ENCODE data around the gene GPC3. TPM values are rescaled to one million over a fixed set of nuclear protein-coding genes. Genes with fewer than 3 reads are reported as not detected.

Gene GPC3
- total RNA-seq, 2 donors from 2014 or later = 2.7 to 5.2 TPM

DNA sequence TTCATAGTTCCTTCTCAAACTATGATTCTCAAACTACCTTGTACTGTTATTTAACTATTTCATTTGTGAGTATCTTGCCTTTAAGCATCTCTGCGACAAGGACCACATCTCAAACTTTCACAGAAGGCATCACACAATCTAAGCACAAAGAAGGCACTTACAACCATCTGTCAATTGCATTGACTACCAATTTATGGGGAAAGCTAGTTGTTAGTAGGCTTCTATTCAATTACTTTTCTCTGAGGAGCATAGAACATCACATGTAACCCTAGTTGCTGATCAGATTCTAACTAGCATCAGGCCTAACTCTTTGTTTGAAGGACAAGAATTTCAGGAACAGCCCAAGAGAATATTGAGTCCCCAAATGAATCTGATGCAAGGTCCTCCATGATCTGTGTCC lies 74.9 kb downstream of the GPC3 start:
- no peaks in the 10 kb centered on the region for H3K36me3 ChIP-seq
- no peak for TF ChIP-seq POLR2A (IDR thresholded peaks at IDR 0.05)
- TF ChIP-seq, protein P1, sequence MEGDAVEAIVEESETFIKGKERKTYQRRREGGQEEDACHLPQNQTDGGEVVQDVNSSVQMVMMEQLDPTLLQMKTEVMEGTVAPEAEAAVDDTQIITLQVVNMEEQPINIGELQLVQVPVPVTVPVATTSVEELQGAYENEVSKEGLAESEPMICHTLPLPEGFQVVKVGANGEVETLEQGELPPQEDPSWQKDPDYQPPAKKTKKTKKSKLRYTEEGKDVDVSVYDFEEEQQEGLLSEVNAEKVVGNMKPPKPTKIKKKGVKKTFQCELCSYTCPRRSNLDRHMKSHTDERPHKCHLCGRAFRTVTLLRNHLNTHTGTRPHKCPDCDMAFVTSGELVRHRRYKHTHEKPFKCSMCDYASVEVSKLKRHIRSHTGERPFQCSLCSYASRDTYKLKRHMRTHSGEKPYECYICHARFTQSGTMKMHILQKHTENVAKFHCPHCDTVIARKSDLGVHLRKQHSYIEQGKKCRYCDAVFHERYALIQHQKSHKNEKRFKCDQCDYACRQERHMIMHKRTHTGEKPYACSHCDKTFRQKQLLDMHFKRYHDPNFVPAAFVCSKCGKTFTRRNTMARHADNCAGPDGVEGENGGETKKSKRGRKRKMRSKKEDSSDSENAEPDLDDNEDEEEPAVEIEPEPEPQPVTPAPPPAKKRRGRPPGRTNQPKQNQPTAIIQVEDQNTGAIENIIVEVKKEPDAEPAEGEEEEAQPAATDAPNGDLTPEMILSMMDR (IDR thresholded peaks at IDR 0.05) = no peak
- no peak for TF ChIP-seq POLR2AphosphoS5 (IDR thresholded peaks at IDR 0.05)
- H3K4me3 ChIP-seq = no peak overlapping the region
- H3K4me1 ChIP-seq (replicated peaks) = no peaks in the 10 kb centered on the region
- intact Hi-C loops (cut with DNase I) = no loop called here
- no peak overlapping the region for H3K27ac ChIP-seq
- no peaks in the 10 kb centered on the region for H3K9me3 ChIP-seq
- 91% methylated on average over 1 of the region's 1 CpG for WGBS
- DNase-seq (ENCODE audit: low spot score) = no peak
- H3K27me3 ChIP-seq (replicated peaks; ENCODE audit: insufficient read depth) = no peaks in the 10 kb centered on the region

DNA sequence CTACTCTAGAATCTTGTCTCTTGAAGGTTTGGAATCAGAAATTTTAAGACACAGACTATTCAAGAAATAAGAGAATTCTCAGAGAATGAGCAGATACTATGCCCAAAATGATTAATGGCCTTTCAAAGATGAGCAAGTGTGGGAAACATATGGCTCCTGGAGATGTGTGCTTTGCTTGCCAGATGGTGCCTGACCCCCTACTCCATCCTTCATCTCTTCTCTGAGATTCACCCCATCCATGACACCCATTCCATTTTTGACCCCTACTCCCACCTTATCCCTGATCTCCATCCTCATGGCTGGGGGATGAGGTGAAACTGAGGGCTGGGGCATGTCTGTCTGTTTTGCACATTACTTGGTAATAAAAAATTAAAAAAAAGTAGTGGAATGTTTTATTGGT lies 75.5 kb downstream of the GPC3 start:
- DNase-seq (ENCODE audit: low spot score) = no peak
- H3K9me3 ChIP-seq = no peaks in the 10 kb centered on the region
- H3K36me3 ChIP-seq = no peaks in the 10 kb centered on the region
- H3K4me1 ChIP-seq (replicated peaks) = no peaks in the 10 kb centered on the region
- no peak overlapping the region for H3K4me3 ChIP-seq
- H3K27me3 ChIP-seq (replicated peaks; ENCODE audit: insufficient read depth) = no peaks in the 10 kb centered on the region
- H3K27ac ChIP-seq = no peak overlapping the region
- TF ChIP-seq POLR2A (IDR thresholded peaks at IDR 0.05) (no peak), POLR2AphosphoS5 (IDR thresholded peaks at IDR 0.05) (no peak)
- TF ChIP-seq, protein P1 (IDR thresholded peaks at IDR 0.05) = no peak
- intact Hi-C loops (cut with DNase I) = no loop called here

DNA sequence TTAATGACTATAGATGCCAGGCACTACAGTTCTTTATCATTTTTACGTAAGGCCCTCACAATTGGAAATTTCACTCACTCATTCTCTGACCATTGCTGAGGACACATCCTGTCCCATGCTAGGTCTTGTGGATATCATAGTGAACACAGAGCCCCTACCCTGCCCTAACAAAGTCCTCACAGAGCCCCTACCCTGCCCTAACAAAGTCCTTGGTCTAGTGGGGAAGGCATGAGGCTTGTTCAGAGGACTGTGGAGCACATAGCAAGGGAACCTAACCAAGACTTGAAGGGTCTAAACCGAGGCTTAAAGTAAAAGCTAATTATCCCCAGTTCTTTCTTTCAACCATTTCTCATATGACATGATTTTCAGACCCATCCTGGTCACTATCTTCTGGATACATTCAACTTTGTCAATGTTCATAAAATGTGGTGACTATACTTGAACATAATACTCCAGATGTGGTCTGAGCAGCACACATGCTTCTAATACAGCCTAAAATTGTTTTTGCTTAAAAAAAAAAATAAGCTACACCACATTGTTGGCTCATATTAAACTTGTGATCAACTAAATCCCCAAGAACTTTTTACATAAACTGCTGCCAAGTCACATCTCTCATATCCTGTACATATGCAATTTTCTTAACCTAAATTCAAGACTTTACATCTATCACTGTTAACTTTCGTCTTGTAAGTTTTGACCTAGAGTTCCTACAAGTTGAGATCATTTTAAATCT lies 77.0 kb downstream of the GPC3 start:
- Histone ChIP-seq H3K4me3 (no peak overlapping the region), H3K4me1 (replicated peaks) (no peaks in the 10 kb centered on the region), H3K27me3 (replicated peaks; ENCODE audit: insufficient read depth) (no peaks in the 10 kb centered on the region), H3K27ac (no peak overlapping the region), H3K9me3 (no peaks in the 10 kb centered on the region), H3K36me3 (no peaks in the 10 kb centered on the region)
- DNase-seq (ENCODE audit: low spot score) = no peak
- WGBS = 95% methylated on average over 3 of the region's 3 CpGs
- TF ChIP-seq, protein P1 (IDR thresholded peaks at IDR 0.05) = no peak
- no peak for TF ChIP-seq POLR2A (IDR thresholded peaks at IDR 0.05)
- no peak for TF ChIP-seq POLR2AphosphoS5 (IDR thresholded peaks at IDR 0.05)
- intact Hi-C loops (cut with DNase I) = no loop called here

DNA sequence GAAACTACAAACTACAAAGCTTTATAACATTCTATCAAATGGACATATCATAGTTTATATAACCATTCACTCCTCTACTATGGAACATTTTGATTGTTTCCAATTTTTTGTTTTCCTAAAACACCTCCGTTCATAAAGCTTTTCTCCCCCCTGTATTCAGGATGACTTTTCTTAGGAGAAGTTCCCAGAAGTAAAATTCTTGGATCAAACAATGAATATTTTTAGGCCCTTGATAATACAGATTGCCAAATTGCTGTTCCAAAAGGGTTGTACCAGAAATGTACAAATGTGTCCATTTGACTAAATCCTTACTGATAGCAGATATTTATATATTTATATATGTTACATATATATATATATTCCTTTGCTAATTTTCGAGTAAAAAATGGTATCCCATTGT lies 77.8 kb downstream of the GPC3 start:
- intact Hi-C loops (cut with DNase I) = no loop called here
- Histone ChIP-seq H3K36me3 (no peaks in the 10 kb centered on the region), H3K9me3 (no peaks in the 10 kb centered on the region), H3K27me3 (replicated peaks; ENCODE audit: insufficient read depth) (no peaks in the 10 kb centered on the region), H3K4me1 (replicated peaks) (no peaks in the 10 kb centered on the region), H3K4me3 (no peak overlapping the region), H3K27ac (no peak overlapping the region)
- no peak for DNase-seq (ENCODE audit: low spot score)
- no peak for TF ChIP-seq POLR2A (IDR thresholded peaks at IDR 0.05)
- TF ChIP-seq, protein P1 (IDR thresholded peaks at IDR 0.05) = no peak
- no peak for TF ChIP-seq POLR2AphosphoS5 (IDR thresholded peaks at IDR 0.05)
- WGBS = 65% methylated on average over 2 of the region's 2 CpGs

DNA sequence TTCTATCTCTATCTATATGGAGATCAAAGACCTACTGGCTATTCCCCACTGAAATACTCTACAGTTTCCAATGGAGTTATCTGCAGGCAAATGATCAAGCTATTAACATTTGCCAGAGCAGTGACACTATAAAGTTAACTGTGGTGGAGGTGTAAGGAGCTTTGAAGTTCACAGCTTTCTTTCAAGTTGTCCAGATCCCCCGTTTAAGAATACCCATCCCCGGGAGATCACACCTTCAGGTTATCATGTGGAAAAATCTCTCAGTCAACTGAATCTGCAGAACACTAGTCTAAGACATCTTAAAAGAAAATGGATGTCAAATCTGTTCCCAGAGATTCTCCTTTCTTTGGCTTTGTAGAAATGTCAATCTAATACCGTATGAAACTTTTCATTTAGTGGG lies 80.1 kb downstream of the GPC3 start:
- WGBS = 53% methylated on average over 3 of the region's 3 CpGs
- H3K27me3 ChIP-seq (replicated peaks; ENCODE audit: insufficient read depth) = no peaks in the 10 kb centered on the region
- no peaks in the 10 kb centered on the region for H3K36me3 ChIP-seq
- intact Hi-C loops (cut with DNase I) = no loop called here
- DNase-seq (ENCODE audit: low spot score) = no peak
- H3K27ac ChIP-seq = no peak overlapping the region
- no peak overlapping the region for H3K4me3 ChIP-seq
- TF ChIP-seq POLR2AphosphoS5 (IDR thresholded peaks at IDR 0.05) (no peak), POLR2A (IDR thresholded peaks at IDR 0.05) (no peak)
- TF ChIP-seq, protein P1 (IDR thresholded peaks at IDR 0.05) = no peak
- no peaks in the 10 kb centered on the region for H3K4me1 ChIP-seq (replicated peaks)
- H3K9me3 ChIP-seq = no peaks in the 10 kb centered on the region
